Gastroesophageal sphincter (tissue), 3 donors: Measurements from ENCODE around the gene NUDT9.

Source experiments
- EP300 ChIP-seq: sonication (generic); formaldehyde crosslinking; IDR thresholded peaks from one replicate; pipeline ENCODE4 v1.6.1; 2017; ENCODE audit warnings: antibody characterized with exemption, mild to moderate bottlenecking
- POLR2A ChIP-seq, 2 donors: fragments of 450-650 bp; IDR thresholded peaks; one replicate each; pipeline ENCODE4 v1.6.1; 2017; ENCODE audit warnings: antibody characterized with exemption in 2 of 2, mild to moderate bottlenecking in 2 of 2, moderate library complexity in 1 of 2
- POLR2AphosphoS5 ChIP-seq: sonication (generic); formaldehyde crosslinking; IDR thresholded peaks from one replicate; pipeline ENCODE4 v1.6.1; 2017; ENCODE audit warnings: antibody characterized with exemption
- TF ChIP-seq, protein P1 (sequence below), 4 experiments: fragments of 200-600 bp in 2 of 4; fragments of 450-650 bp in 2 of 4; sonication (generic) in 1 of 4; IDR thresholded peaks; one replicate each; pipeline ENCODE4 v1.5.1; 2017 to 2019; ENCODE audit warnings: antibody characterized with exemption in 4 of 4, mild to moderate bottlenecking in 2 of 4, moderate library complexity in 2 of 4

DNA sequence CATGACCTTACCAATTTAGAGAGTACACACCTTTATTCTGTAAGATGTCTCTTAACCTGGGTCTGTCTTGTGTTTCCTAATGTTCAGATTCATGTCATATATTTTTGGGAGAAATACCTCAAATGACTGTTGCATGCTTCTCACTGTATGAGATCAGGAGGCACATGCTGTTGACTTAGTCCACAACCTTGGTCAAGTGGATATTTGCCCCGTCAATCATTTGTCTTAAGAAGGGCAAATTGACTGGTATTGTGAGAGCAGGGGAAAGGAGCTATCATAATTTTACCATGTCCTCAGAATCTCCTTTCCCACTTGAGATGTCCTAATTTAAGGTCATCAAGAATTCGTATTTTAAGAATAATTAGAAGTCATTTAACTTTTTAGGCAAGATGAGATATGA lies 11.0 kb downstream of the NUDT9 start:
- TF ChIP-seq, protein P1, sequence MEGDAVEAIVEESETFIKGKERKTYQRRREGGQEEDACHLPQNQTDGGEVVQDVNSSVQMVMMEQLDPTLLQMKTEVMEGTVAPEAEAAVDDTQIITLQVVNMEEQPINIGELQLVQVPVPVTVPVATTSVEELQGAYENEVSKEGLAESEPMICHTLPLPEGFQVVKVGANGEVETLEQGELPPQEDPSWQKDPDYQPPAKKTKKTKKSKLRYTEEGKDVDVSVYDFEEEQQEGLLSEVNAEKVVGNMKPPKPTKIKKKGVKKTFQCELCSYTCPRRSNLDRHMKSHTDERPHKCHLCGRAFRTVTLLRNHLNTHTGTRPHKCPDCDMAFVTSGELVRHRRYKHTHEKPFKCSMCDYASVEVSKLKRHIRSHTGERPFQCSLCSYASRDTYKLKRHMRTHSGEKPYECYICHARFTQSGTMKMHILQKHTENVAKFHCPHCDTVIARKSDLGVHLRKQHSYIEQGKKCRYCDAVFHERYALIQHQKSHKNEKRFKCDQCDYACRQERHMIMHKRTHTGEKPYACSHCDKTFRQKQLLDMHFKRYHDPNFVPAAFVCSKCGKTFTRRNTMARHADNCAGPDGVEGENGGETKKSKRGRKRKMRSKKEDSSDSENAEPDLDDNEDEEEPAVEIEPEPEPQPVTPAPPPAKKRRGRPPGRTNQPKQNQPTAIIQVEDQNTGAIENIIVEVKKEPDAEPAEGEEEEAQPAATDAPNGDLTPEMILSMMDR (IDR thresholded peaks at IDR 0.05): no peak
- TF ChIP-seq POLR2A (IDR thresholded peaks at IDR 0.05) (no peak), POLR2AphosphoS5 (no peak), EP300 (no peak)
